WERI-Rb-1 (cell line): Measurements from ENCODE around the gene COPS6.

Experiments
- DNase-seq: peaks from one replicate; pipeline ENCODE4 v3.0.0-alpha.2; 2020
- H3K27ac ChIP-seq: fragments of 250-450 bp; sonication (Bioruptor Pico); 2 replicates; pipeline ENCODE4 v1.5.1; 2020; ENCODE audit warnings: mild to moderate bottlenecking, moderate library complexity
- H3K27me3 ChIP-seq: fragments of 250-450 bp; sonication (Bioruptor Pico); 2 replicates; pipeline ENCODE4 v1.5.1; 2021; ENCODE audit warnings: mild to moderate bottlenecking, low read depth, moderate library complexity; ENCODE audit not compliant: insufficient read depth, severe bottlenecking
- H3K36me3 ChIP-seq: fragments of 250-450 bp; sonication (Bioruptor Pico); 2 replicates; pipeline ENCODE4 v1.5.1; 2020; ENCODE audit warnings: mild to moderate bottlenecking, moderate library complexity
- H3K4me3 ChIP-seq: 2 replicates; pipeline ENCODE4 v1.5.1; 2011; ENCODE audit warnings: low read depth, mild to moderate bottlenecking, control low read depth, low read length
- H3K9me3 ChIP-seq: fragments of 250-450 bp; sonication (Bioruptor Pico); 2 replicates; pipeline ENCODE4 v1.5.1; 2021; ENCODE audit warnings: mild to moderate bottlenecking, moderate library complexity; ENCODE audit not compliant: severe bottlenecking
- TF ChIP-seq, protein P1 (sequence below): IDR thresholded peaks from 2 replicates; pipeline ENCODE4 v1.5.1; 2011; ENCODE audit warnings: low read depth, mild to moderate bottlenecking, control low read depth, inconsistent platforms, low read length

The COPS6 gene

DNA sequence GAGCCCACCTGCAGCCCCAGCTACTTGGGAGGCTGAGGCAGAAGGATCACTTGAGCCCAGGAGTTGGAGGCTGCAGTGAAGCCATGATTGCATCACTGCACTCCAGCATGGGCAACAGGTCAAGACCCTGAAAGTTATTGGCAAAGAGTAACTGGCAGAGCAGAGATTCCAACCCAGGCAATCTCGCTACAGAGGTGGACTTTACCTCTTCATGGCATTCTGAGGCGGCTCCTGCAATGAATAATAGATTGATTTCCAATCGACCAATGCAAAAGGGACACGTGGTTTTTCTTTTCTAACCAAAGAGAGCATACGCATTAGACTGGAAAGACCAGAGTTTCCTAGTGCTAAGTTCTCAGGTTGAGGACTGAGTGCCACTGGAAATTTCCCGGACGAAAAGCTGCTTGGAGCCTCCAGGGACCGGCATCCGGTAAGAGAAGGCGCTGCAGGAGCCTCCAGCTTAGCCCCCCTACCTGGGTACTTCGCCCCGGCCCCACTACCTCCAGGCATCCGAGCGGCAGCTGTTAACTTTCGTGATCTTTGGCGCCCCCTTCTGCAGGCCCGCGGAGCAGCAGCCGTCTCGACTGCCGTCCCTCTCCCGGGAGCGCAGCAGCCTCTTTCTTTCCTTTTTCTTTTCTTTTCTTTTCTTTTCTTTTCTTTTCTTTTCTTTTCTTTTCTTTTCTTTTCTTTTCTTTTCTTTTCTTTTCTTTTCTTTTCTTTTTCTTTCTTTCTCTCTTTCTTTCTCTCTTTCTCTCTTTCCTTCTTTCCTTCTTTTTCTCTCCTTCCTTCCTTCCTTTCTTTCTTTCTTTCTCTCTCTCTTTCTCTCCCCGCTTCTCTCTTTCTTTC is 42.1 kb downstream of the COPS6 start:
- Histone ChIP-seq H3K27ac (no peak overlapping the region), H3K9me3 (no peaks in the 10 kb centered on the region), H3K27me3 (no peaks in the 10 kb centered on the region), H3K36me3 (no peaks in the 10 kb centered on the region), H3K4me3 (no peak overlapping the region)
- DNase-seq = peak; percentile 89
- TF ChIP-seq, protein P1, sequence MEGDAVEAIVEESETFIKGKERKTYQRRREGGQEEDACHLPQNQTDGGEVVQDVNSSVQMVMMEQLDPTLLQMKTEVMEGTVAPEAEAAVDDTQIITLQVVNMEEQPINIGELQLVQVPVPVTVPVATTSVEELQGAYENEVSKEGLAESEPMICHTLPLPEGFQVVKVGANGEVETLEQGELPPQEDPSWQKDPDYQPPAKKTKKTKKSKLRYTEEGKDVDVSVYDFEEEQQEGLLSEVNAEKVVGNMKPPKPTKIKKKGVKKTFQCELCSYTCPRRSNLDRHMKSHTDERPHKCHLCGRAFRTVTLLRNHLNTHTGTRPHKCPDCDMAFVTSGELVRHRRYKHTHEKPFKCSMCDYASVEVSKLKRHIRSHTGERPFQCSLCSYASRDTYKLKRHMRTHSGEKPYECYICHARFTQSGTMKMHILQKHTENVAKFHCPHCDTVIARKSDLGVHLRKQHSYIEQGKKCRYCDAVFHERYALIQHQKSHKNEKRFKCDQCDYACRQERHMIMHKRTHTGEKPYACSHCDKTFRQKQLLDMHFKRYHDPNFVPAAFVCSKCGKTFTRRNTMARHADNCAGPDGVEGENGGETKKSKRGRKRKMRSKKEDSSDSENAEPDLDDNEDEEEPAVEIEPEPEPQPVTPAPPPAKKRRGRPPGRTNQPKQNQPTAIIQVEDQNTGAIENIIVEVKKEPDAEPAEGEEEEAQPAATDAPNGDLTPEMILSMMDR = peak; percentile 81

DNA sequence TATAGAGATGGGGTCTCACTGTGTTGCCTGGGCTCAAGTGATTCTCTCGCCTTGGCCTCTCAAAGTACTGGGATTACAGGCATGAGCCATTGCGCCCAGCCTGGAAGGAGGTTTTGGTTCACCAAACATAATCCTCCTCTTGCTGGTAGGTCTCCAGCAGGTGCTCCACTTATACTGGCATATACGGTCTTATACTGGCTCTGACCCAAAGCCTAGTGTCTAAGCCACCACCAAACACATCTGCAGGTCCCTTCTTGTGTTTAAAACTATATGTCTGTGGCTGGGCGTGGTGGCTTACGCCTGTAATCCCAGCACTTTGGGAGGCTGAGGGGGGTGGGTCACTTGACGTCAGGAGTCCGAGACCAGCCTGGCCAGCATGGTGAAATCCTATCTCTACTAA is 43.4 kb downstream of the COPS6 start:
- Histone ChIP-seq H3K36me3 (no peaks in the 10 kb centered on the region), H3K9me3 (no peaks in the 10 kb centered on the region), H3K27ac (no peak overlapping the region), H3K4me3 (no peak overlapping the region), H3K27me3 (no peaks in the 10 kb centered on the region)
- TF ChIP-seq, protein P1 = no peak
- DNase-seq = no peak

DNA sequence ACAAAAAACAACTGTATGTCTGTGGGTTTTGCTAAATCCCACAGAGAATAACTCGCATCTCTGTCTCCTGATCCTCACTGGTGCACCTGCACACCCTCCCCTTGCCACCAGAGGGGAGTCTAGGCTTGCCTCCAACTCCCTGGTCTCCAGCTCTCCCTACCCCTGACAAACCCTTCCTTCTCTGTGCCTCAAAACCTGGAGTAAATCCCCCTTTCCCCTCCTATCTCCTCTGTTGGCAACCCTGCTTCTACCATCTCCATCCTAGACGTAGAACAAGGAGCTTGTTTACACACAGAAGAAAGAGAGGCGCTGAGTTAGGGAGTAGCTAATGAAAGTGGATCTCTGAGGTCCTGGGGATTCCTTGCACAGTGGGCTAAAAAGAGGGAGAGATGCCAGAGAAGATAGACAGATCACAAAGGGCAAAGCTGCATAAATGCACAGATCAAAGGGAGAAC is 44.0 kb downstream of the COPS6 start:
- no peaks in the 10 kb centered on the region for H3K36me3 ChIP-seq
- no peaks in the 10 kb centered on the region for H3K9me3 ChIP-seq
- TF ChIP-seq, protein P1 = peak; percentile 97
- no peak overlapping the region for H3K27ac ChIP-seq
- no peaks in the 10 kb centered on the region for H3K27me3 ChIP-seq
- H3K4me3 ChIP-seq = no peak overlapping the region
- peak; percentile 75 for DNase-seq

DNA sequence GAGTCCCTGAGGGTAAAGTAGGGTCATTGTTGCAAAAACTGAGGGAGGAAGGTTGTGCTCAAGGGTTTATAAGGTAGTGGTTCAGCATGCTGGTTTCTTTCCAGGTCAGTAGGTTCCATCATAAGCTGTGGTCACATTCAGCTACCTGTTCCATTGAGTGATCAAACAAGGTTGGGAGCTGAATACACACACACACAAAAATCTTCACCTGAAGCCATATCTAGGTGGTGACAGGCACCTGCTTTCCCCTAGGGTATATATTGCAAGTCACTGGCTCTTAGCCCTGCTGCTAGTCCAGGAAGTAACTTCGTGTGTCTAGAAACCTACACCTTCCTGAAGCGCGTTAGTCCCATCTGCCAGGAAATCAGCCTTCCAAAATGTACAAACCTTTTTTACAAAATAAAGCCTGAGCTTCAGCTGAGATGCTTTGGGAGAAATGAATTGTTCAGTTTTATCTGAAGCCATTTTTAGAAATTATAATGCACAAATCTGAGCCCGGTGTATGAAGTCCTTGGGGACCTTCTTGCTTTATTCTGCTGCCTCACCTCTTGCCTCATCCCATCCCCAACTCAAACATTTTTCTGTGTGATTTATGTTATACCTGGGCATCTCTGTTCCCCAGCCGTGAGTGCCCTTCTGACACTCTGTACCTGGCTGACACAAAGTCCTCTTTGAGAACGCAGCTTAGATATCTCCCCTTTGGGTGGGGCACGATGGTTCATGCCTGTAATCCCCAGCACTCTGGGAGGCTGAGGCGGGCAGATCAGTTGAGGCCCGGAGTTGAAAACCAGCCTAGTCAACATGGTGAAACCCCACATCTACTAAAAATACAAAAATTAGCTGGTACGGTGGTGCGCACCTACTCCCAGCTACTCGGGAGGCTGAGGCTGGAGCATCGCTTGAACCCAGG is 49.3 kb downstream of the COPS6 start:
- DNase-seq = no peak
- H3K27ac ChIP-seq = no peak overlapping the region
- H3K4me3 ChIP-seq = no peak overlapping the region
- H3K9me3 ChIP-seq = no peaks in the 10 kb centered on the region
- TF ChIP-seq, protein P1 = no peak
- H3K36me3 ChIP-seq = no peaks in the 10 kb centered on the region
- H3K27me3 ChIP-seq = no peaks in the 10 kb centered on the region

DNA sequence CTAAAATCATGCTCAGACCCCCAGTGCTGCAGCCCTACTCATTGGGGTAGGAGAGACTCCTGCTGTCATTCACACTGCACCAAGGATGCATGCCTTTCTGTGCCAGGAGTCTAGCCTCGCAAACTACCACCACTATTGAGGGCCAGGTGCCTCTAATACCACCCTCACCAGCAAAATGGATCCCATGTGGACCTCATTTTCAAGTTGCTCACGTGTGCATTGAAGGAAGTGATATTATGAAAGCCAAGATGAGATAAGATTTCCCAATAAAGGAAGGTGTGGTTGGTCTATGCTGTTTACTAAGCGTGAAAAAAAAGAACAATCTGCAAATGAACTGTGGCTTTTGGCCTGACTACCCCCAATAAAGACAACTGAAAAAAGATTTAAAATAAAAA is 52.8 kb downstream of the COPS6 start:
- Histone ChIP-seq H3K9me3 (no peaks in the 10 kb centered on the region), H3K4me3 (no peak overlapping the region), H3K36me3 (no peaks in the 10 kb centered on the region), H3K27me3 (no peaks in the 10 kb centered on the region), H3K27ac (no peak overlapping the region)
- DNase-seq = no peak
- TF ChIP-seq, protein P1 = no peak
